ENCODE results near the gene CEP20.

Gene CEP20

DNA sequence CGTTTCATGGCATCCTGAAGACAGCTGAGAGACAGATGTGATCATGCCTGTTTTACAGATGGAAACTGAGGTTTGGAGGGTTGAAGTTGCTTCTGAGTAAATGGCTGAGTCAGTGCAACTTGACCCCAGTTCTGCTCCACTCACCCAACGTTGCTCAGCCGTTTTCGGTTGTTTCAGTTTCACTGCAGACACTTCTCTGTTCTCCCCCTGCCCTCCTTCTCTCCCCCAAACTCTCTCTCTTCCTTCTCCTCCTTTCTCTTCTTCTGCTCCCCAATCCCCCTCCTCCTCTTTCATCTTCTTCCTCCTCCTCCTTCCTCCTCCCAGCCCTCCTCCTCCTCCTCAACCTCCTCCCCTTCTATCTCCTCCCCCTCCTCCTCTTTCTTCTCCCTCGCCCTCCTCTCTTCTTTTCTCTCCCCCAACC, 9.4 kb upstream of the CEP20 start:
- DNase-seq (ENCODE audit: low spot score) = peak; percentile 62

DNA sequence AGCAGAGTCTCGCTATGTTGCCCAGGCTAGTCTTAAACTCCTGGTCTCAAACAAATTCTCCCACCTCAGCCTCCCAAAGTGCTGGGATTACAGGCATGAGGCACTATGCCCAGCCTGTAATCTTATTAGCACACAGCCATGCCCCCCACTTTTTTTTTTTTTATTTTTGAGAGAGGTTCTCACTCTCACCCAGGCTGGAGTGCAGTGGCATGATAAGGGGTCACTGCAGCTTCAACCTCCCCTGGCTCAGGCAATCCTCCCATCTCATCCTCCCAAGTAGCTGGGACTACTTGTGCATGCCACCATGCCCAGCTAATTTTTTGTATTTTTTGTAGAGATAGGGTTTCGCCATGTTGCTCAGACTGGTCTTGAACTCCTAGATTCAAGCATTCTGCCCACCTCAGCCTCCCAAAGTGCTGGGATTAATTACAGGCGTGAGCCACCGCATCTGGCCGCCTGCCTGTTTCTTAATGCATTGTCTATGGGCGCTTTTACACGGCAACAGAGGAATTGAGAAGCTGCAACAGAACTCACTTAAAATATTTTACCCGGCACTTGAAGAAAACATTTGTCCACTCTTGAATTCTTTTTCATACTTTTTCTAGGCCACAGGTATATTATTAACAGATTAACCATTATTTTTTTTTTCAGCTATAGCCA, 8.8 kb upstream of the CEP20 start:
- DNase-seq (ENCODE audit: low spot score) = no peak

DNA sequence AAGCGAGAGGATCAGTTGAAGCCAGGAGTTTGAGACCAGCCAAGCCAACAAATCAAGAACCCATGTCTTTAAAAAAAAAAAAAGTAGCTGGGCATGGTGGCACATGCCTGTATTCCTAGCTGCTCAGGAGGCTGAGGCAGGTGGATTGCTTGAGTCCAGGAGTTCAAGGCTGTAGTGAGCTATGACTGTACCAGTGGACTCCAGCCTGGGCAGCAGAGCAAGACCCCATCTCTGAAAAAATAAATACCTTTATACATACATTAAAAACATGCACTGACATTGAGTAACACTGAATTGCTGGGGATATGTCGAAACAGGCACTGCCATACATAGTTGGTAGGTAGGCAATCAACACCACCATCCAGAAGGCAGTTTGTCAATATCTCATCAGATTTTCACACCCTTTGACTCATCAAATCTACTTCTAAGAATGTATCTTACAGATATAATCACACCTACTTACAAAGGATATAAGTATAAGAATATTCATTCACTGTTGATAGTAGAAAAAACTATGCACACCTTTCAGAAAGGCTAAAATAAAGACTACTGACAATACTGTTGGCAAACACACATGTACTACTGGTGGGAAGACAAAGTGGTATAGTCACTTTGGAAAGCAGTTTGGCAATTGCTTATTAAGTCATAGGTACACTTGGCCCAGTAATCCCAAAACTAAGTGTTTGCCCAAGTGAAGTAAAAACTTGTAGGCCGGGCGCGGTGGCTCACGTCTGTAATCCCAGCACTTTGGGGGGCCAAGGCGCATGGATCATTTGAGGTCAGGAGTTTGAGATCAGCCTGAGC, 6.4 kb upstream of the CEP20 start:
- no peak for DNase-seq (ENCODE audit: low spot score)

DNA sequence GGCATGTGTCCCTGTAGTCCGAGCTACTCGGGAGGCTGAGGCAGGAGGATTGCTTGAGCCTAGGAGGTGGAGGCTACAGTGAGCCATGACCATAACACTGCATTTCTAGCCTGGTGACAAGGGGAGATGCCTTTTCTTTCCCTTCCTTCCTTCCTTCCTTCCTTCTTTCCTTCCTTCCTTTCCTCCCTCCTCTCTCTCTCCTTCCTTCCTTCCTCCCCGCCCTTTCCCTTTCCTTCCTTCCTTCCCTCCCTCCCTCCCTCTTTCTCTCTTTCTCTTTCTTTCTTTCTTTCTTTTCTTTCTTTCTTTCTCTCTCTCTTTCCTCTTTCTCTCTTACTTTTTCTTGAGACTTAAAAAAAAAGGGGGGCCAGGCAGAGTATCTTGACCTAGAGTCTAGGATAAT, 3.1 kb upstream of the CEP20 start:
- DNase-seq (ENCODE audit: low spot score) = no peak

DNA sequence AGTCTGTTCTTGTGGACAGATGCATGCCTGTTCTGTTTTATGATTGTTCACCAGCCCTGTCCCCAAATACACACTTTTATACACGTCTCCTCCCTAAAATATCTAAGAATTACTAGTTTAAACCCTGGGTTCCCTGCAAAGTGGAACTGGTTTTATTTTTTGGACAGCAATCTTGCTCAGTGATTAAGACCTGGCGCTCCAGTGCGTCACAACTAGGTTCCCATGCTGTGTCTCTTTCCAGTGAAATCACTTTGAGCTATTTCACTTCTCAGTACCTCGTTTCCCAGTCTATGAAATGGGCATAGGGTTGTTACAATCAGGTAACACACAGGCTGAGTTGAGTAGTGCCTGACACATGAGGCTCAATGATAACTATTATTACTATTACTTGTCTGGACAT, 1.1 kb downstream of the CEP20 start:
- no peak for DNase-seq (ENCODE audit: low spot score)

DNA sequence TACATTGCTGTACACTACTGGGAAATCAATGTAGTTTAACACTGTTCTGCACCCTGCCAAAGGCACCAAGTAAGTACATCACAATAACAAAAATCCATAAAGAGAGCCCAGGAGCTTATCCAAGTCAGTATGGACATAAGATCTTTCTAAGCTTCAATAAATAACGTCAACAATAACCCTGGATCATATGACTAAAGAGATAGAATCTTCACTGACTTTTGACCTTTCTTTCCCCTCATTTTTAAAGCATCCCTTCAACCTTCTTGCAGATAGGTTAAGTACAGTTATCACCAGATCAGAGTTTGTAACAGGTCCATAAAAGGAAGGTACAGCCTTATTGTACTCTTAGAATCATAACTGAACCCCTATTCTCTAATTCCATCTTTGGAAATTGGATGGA, 2.3 kb downstream of the CEP20 start:
- no peak for DNase-seq (ENCODE audit: low spot score)

DNA sequence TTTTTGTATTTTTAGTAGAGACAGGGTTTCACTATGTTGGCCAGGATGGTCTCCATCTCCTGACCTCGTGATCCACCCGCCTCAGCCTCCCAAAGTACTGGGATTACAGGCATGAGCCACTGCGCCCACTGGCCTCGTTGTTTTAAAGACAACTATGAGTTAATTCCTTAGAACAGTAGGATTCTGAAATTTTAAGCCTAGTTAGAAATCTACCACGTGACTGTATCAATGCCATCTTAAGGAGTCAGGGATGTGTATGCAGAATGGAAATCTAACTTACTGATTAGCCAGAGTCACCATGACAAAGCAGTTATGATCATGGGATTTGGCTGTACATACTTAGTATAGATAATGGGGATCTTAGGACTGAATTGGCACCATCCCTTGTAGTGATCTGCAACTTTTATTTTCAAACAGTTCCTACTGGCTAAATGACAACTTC, 2.8 kb downstream of the CEP20 start:
- DNase-seq (ENCODE audit: low spot score) = no peak

DNA sequence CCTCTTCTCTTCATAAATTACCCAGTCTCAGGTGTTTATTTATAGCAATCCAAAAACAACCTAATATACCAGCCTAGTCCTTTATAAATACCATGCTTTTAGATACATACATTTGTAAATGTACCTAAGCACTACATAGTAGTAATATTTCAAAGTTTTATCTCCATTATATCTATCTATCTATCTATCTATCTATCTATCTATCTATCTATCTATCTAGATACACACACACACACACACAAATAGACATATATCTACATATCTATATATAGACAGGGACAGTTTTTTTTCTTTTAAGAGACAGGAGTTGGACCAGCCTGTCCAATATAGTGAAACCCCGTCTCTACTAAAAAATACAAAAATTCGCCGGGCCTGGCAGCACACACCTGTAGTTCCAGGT, 5.8 kb downstream of the CEP20 start:
- no peak for DNase-seq (ENCODE audit: low spot score)

DNA sequence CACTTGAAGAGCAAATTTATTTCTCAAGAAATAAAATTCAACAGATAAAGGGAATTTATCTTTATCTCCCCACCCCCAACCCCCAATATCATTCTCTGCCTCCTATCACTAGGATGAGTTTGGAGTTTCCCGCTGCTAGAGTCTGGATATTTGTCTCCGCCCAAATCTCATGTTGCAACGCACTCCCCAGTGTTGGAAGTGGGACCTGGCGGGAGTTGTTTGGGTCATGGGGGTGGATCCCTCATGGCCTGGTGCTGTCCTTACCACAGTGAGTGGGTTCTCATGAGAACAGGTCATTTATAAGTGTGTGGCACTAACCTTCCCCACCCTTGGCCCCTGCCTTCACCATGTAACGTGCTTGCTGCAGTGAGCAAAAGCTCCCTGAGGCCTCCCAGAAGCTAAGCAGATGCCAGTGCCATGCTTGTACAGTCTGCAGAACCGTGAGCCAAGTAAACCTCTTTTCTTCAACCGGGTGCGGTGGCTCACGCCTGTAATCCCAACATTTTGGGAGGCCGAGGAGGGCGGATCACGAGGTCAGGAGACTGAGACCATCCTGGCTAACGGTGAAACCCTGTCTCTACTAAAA, 6.5 kb downstream of the CEP20 start:
- no peak for DNase-seq (ENCODE audit: low spot score)

DNA sequence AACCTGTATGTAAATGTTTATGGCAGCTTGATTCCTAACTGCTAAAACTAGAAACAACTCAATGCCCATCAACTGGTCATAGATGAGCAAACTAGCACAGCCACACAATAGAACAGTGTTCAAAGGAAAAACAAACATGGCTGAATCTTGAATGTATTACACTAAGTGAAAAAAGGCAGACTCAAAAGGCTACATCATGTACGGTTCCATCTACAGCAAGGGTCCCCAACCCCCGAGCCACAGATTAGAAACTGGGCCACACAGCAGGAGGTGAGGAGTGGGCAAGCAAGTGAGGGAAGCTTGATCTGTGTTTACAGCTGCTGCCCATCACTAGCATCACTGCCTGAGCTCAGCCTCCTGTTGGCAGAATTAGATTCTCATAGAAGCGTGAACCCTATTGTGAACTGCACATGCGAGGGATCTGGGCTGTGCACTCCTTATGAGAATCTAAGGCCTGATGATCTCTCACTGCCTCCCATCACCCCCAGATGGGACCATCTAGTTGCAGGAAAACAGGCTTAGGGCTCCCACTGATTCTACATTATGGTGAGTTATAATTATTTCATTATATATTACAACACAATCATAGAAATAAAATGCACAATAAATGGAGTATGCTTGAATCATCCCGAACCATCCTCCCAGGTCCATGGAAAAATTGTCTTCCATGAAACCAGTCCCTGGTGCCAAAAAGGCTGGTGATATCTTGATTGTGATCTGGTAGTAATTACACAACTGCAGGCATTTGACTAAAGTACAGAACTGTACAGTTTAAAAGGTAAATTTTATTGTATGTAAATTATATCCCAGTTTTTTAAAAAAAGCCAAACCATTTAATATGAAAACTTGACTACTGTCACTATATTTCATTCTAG, 7.7 kb downstream of the CEP20 start:
- no peak for DNase-seq (ENCODE audit: low spot score)

DNA sequence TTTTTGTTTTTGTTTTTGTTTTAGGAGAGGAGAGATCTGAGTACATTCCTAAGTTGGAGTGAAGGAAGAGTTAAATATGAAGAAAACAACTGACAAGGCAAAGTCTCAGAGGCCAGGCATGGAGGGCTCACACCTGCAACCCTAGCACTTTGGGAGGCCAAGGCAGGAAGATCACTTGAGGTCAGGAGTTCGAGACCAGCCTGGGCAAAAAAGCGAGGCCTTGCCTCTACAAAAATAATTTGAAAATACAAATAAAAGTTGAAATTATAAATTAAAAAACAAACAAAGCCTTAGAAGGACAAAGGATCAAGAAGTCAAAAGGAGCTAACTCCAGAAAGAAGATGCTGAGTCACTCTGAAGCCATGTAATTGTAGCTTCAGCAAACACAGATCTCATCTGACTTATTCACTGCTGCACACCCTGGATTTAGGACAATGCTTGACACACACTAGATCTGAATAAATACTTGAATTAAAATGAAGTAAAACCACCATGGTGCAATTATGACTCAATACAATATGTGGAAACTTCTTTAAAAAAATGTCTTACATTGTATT, 9.1 kb downstream of the CEP20 start:
- peak; percentile 88 for DNase-seq (ENCODE audit: low spot score)

DNA sequence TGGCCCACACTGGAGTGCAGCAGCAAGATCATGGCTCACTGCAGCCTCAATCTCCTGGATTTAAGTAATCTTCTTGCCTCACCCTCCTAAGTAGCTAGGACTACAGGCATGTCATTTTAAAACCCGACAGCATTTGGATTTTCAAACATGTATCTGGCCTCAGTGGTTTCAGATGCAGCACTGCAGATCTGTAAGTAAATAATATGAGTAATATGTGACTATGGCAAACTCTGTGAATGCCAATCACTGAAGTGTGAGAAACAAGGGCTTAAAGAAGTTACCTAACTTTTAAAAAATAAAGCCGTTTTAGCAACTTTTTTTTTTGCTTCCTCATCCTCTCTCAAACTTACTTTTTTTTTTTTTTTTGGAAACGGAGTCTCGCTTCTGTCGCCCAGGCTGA, 11.9 kb downstream of the CEP20 start:
- DNase-seq (ENCODE audit: low spot score) = no peak

DNA sequence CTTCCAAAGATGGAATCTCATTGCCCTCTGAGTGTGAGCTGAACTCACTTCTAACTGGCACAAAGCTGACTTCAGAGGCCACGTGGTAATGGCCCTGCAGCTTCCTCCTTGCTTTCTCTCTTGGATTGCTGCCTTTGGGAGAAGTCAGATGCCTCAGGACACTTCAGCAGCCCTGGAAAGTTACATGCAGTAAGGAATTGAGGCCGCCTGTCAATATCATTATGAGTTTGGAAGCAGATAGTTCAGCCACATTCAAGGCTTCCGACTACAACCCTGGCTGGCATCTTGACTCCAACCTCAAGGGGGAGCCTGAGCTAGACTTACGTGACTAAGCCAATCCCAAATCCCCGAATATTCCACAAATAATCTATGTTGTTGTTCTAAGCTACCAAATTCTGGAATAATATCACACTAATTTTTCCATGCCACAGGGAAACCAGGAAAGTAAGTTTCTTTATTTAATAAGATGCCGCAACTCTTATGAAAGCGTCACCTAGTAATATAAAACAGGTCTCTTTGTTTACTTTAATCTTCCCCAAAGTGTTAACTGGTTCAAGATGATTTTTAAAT, 13.6 kb downstream of the CEP20 start:
- peak; percentile 71 for DNase-seq (ENCODE audit: low spot score)

DNA sequence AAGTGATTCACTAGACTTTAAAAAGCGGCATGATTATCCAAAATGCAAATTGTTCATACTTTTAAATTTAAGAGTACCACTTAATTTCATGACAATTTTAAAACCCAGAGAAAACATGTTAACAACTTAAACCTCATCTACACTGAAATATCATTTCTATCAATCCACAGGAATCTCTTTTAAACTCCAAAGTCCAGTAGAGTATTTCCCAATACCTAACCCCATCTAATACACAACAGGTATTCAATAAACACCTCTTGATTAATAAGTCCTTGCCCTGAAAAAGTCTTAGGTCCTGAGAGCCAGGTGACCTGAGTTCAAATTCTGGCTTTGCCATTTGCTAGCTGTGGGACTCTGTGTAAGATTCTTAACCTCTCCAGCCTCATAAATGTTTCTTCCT, 14.7 kb downstream of the CEP20 start:
- DNase-seq (ENCODE audit: low spot score) = no peak

DNA sequence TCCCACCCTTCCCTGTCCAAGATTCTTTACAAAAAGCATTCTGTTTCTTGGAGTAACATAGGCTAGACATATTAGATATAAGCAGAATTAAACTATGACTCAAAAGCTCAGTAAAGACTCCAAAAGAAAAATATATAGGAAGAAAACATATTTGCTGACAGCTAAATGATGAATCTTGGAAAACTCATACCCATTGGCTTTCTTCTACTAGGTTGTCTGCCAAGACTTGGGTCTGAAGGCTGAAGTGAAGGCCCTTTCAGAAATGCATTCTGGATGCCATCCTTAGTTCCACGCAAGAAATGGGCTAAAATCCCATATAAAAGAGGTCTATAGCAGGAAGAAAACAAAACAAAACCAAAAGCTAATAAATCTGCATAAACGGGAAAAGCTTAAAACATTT, 15.1 kb downstream of the CEP20 start:
- DNase-seq (ENCODE audit: low spot score) = no peak

DNA sequence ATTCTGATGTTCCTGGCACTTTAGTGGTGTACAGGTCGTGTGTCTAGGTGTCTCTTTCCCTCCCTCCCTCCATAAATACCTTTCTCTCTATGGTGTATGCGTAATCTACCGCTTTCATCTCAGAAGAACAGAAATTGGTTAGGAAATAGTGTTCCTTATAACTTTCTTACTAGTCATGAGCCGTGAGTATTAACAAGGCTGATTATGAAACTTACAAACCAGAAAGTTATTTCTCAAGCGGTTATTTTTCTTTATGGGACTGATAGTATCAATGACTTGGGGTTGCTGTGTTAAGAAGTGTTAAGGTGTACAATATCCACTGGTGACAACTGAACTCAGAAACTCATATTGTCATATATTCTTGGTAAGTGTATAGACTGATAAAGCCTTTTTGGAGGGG, 18.4 kb downstream of the CEP20 start:
- no peak for DNase-seq (ENCODE audit: low spot score)

DNA sequence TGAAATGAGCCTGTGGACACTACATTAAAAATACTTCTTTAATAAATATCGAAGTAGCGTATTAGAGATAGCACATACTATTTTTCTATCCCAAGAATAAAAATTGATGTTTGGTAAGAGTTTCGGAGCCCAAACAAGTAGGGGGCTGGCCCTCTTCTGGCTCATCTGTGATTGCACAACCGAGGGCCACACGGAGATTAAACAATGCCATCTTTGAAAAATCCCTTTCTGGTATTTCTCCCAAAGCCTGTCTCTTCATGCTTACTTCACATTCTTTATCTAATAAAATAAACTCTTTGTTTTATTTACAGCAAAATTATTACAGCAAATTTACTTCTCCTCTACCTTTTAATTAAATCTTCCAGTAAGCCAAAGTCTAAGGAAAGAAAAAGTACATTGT, 22.0 kb downstream of the CEP20 start:
- peak; percentile 44 for DNase-seq (ENCODE audit: low spot score)

DNA sequence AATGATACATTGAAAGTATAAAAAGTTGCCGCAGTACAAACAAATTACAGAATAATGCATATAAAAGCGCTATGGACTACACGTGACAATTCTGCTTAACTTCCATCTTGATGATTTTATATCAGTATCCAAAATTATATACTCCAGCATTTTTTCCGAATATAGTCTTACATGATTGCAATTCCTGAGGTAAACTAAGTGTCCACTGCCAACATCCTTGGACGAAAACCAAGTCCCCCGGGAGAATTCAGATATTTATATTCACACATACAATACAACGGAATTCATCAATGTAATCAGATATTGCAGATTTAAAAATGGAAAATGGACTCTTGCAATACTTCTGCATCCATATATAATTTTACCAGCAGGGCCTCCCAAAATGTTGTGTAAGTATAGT, 22.7 kb downstream of the CEP20 start:
- DNase-seq (ENCODE audit: low spot score) = no peak

DNA sequence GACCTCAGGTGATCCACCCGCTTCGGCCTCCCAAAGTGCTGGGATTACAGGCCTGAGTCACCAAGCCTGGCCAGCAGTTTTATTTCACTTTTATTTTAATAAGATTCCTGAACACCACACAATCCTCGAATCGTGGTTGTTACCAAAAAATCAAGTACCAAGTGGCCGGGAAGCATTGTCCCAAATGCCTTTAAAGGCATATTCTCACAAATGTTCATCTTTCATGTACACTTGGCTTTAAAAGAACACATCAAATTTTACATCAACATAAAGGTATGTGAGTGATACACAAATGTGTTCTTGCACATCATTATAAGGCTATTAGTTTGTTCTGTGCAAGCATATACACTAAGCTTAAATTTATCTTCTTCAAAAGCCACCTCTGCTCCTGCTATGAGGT, 23.5 kb downstream of the CEP20 start:
- DNase-seq (ENCODE audit: low spot score) = no peak

DNA sequence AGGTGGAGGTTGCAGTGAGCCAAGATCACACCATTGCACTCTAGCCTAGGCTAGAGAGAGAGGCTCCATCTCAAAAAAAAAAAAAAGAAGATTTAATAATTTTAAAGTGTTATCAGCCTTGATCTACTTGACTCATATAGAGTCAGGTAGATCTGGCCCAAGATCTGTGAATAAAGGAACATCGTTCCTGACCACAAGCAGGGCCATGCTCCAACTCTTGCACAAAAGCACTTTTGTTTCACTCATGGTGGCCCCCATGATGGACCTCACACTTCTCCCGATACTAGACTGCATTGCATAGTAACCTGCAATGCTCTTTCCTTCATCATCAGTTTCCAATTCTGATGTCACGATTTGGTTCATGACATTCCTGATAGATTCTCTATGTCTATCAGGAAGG, 26.4 kb downstream of the CEP20 start:
- DNase-seq (ENCODE audit: low spot score) = no peak

DNA sequence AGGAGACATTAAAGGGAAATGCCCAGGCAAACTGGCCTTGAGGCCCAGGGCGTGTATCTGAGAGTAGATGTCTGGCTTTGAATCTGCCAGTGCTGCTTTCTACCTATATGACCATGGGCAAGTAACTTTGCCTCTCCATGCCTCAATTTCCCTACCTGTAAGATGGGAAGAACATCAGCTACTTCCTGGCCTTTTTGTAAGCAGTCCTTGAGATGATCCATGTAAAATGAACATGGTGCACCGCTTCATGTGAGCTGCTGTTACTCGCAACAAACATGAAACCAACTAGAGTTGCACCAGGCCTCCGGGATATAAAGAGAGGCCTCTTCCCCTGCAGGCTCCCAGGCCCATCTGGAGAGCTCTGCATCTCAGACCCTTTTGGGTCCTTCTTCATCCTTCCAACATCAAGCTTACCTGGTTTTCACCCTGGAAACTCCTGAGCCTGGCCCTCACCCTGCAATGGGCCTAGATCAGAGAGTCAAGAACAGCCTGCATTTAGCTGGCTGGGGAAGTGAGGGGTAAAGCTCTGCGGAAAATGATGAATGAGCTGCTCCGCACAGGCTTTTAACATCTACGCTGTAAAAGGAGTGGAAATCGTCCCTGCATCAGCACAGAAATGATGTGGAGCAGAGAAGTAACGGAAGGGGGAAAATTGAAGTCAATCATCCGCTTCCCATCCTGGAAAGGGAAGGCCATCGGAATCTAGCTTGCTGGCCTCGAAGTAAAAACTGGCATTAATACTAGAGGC, 29.3 kb downstream of the CEP20 start:
- DNase-seq (ENCODE audit: low spot score) = no peak

All from GM03348 (cell line).